K562 (cell line): Measurements from ENCODE around the gene SCRN1.

Experiments
- AFF4 ChIP-seq: sonication (generic); formaldehyde crosslinking; IDR thresholded peaks from 2 replicates; pipeline ENCODE4 v1.8.0; 2023; ENCODE audit warnings: mild to moderate bottlenecking, missing genetic modification reagents
- POLR2A ChIP-seq: fragments of 450-650 bp; conservative IDR thresholded peaks from 2 replicates; pipeline ENCODE4 v1.6.1; 2016
- POLR2AphosphoS5 ChIP-seq: IDR thresholded peaks from 2 replicates; pipeline ENCODE4 v1.6.1; 2011; ENCODE audit warnings: mild to moderate bottlenecking, low read depth, low read length, moderate library complexity; ENCODE audit not compliant: control insufficient read depth, insufficient read depth
- RBBP5 ChIP-seq: fragments of 200-600 bp; sonication (generic); IDR thresholded peaks from 2 replicates; pipeline ENCODE4 v1.6.1; 2012; ENCODE audit warnings: borderline replicate concordance, mild to moderate bottlenecking, low read length, control low read depth, inconsistent platforms; ENCODE audit not compliant: insufficient read depth, poor library complexity, severe bottlenecking
- SMARCA4 ChIP-seq: fragments of 450-650 bp; IDR thresholded peaks from 2 replicates; pipeline ENCODE4 v1.6.1; 2016
- TAF1 ChIP-seq: IDR thresholded peaks from 2 replicates; pipeline ENCODE4 v1.6.1; 2011; ENCODE audit warnings: mild to moderate bottlenecking, low read length, moderate library complexity; ENCODE audit not compliant: insufficient read depth, control insufficient read depth, severe bottlenecking; ENCODE audit errors: extremely low read depth

GRCh38 chr7:30023524-30023923 is 33.9 kb upstream of the SCRN1 start:
- TF ChIP-seq RBBP5 (no peak), POLR2AphosphoS5 (no peak), AFF4 (CRISPR knock-in tag) (no peak), TAF1 (no peak), POLR2A (no peak), SMARCA4 (no peak)
